Lung (tissue), 12 donors: Measurements from ENCODE around the gene TRIM45. TPM values are rescaled to one million over a fixed set of nuclear protein-coding genes. Genes with fewer than 3 reads are reported as not detected.
"Not testable (repeated sequence)": the region's sequence is repeated elsewhere in the genome, so short reads cannot be mapped to it uniquely, and the experiment has no call there.

ENCODE experiments used
- ATAC-seq: fragments of 200-7000 bp; cut with Tn5 transposase; one replicate; pipeline ENCODE4 v1.9.1; 2020; ENCODE audit warnings: moderate number of reproducible peaks; ENCODE audit not compliant: insufficient read depth, low FRiP score
- DNase-seq, 3 donors: peaks; one replicate each; pipeline ENCODE4 v3.0.0-alpha.2; 2013 to 2017
- H3K27ac ChIP-seq, 2 donors: one replicate each; pipeline ENCODE4 v1.5.1; 2013; ENCODE audit warnings: mild to moderate bottlenecking in 2 of 2, moderate library complexity in 2 of 2, control low read depth in 1 of 2, inconsistent platforms in 1 of 2, low read depth in 1 of 2, low read length in 1 of 2
- H3K27me3 ChIP-seq, 3 donors: one replicate each; pipeline ENCODE4 v1.5.1; 2013; ENCODE audit warnings: low read length in 2 of 3; ENCODE audit not compliant: control insufficient read depth in 3 of 3, insufficient read depth in 3 of 3
- H3K36me3 ChIP-seq, 4 donors: one replicate each; pipeline ENCODE4 v1.5.1; 2013; ENCODE audit warnings: low read length in 4 of 4, mild to moderate bottlenecking in 1 of 4, moderate library complexity in 1 of 4; ENCODE audit not compliant: control insufficient read depth in 4 of 4, insufficient read depth in 4 of 4
- H3K4me1 ChIP-seq, 5 donors: one replicate each; pipeline ENCODE4 v1.5.1; 2013; ENCODE audit warnings: low read length in 5 of 5, mild to moderate bottlenecking in 2 of 5, moderate library complexity in 1 of 5; ENCODE audit not compliant: control insufficient read depth in 5 of 5, insufficient read depth in 5 of 5
- H3K4me3 ChIP-seq: one replicate; pipeline ENCODE4 v1.5.1; 2013; ENCODE audit warnings: mild to moderate bottlenecking, control low read depth, moderate library complexity
- H3K9ac ChIP-seq, 2 donors: one replicate each; pipeline ENCODE4 v1.5.1; 2013; ENCODE audit warnings: low read length in 2 of 2, control low read depth in 1 of 2; ENCODE audit not compliant: insufficient read depth in 1 of 2
- H3K9me3 ChIP-seq, 4 donors: one replicate each; pipeline ENCODE4 v1.5.1; 2013; ENCODE audit warnings: low read length in 3 of 4, mild to moderate bottlenecking in 1 of 4, moderate library complexity in 1 of 4; ENCODE audit not compliant: control insufficient read depth in 4 of 4, insufficient read depth in 3 of 4
- CTCF ChIP-seq: IDR thresholded peaks from 2 replicates; pipeline ENCODE4 v1.5.1; 2012; ENCODE audit warnings: mild to moderate bottlenecking; ENCODE audit errors: control extremely low read depth, extremely low read depth
- WGBS, 2 donors: extraction: QIAGEN DNeasy Blood & Tissue Kit; methylation state at CpG; one replicate each; pipeline ENCODE4 v1.1.7; 2013; 5-methylcytosine and 5-hydroxymethylcytosine counted together
- polyA plus RNA-seq, 2 donors: library from polyadenylated mRNA; stranded (reverse); fragments of 200-250 nt; gene quantifications; one replicate each; pipeline ENCODE4 v1.2.1, GENCODE V29; 2013
- total RNA-seq, 2 donors: library from RNA; depleted of rRNA in 1 of 2; stranded (reverse); fragments of >200 nt in 1 of 2; gene quantifications; one replicate each; pipeline ENCODE4 v1.2.1, GENCODE V29; 2014 to 2021
- donor health status: control.
- donor health status: control.
- donor health status: Bipolar disorder and iron deficiency.
- donor health status: healthy.
- donor health status: DM: yes; HTN: yes; CAD: no.

Gene TRIM45
- total and polyA plus RNA-seq, 4 donors: 0.41 to 6.0 (median 3.0) TPM

- Histone ChIP-seq H3K4me3 (no peak overlapping the region), H3K27me3 (no peaks in the 10 kb centered on the region), H3K4me1 (no peaks in the 10 kb centered on the region), H3K9ac (no peak overlapping the region), H3K9me3 (no peaks in the 10 kb centered on the region), H3K36me3 (peaks cover 4 to 18% (median 10%) of the 10 kb centered on the region in 4 donors), H3K27ac (no peak overlapping the region)
- no peak for ATAC-seq
- 90 to 93% methylated on average over 2 of the region's 2 CpGs for WGBS, 2 donors
- no peak for TF ChIP-seq CTCF
- DNase-seq: no peak
Observed at GRCh38 chr1:117106478-117106877, 15.1 kb downstream of the TRIM45 start.

DNA sequence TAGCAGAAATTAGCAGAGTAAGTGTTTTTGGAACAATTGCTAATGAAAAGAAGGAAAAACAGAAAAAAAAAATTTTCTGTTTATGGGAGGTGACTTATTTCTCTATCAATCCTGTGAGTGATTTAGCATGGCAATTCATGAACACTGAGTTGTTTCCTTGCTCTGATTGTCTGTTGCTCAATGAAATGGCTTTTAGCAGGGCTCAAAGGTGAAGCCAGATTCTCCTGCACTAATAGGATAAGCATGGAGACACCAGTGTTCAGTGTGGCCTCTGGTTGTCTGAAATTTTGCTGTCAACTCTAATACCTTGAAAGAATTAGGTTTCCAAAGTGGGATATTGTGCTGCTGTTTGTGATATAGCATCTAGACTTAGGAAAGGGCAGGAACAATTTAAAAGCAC, 15.8 kb downstream of the TRIM45 start:
- ATAC-seq (no peak), DNase-seq (no peak)
- H3K4me1 ChIP-seq: no peaks in the 10 kb centered on the region
- H3K36me3 ChIP-seq: peaks cover 2 to 18% (median 9%) of the 10 kb centered on the region in 4 donors
- H3K27ac ChIP-seq: no peak overlapping the region
- H3K27me3 ChIP-seq: no peaks in the 10 kb centered on the region
- H3K4me3 ChIP-seq: no peak overlapping the region
- no peaks in the 10 kb centered on the region for H3K9me3 ChIP-seq
- no peak for TF ChIP-seq CTCF
- no peak overlapping the region for H3K9ac ChIP-seq

- DNase-seq: no peak
- Histone ChIP-seq H3K36me3 (peaks cover 0 to 21% (median 8%) of the 10 kb centered on the region in 4 donors), H3K4me3 (no peak overlapping the region), H3K9ac (no peak overlapping the region), H3K4me1 (no peaks in the 10 kb centered on the region), H3K9me3 (no peaks in the 10 kb centered on the region), H3K27ac (no peak overlapping the region), H3K27me3 (no peaks in the 10 kb centered on the region)
- ATAC-seq: no peak
- WGBS, 2 donors: 85 to 95% methylated on average over 3 of the region's 3 CpGs
- no peak for TF ChIP-seq CTCF
Observed at GRCh38 chr1:117104986-117105385, 16.6 kb downstream of the TRIM45 start.

GRCh38 chr1:117101858-117102257, 19.7 kb downstream of the TRIM45 start:
- not testable (repeated sequence) for ATAC-seq, H3K4me1 ChIP-seq, H3K9ac ChIP-seq, H3K4me3 ChIP-seq, H3K9me3 ChIP-seq, DNase-seq, H3K27ac ChIP-seq, H3K27me3 ChIP-seq
- 96 to 97% methylated on average over 3 of the region's 3 CpGs for WGBS, 2 donors
- peaks cover 6 to 13% (median 8%) of the 10 kb centered on the region in 4 donors for H3K36me3 ChIP-seq
